ENCODE measurements around the gene CHST8.

The CHST8 gene

GRCh38 chr19:33799476-33799875, 177.7 kb downstream of the CHST8 start:
- no peak for DNase-seq

- DNase-seq: no peak
Observed at GRCh38 chr19:33800012-33800680, 178.4 kb downstream of the CHST8 start.

- DNase-seq: no peak
Observed at GRCh38 chr19:33801411-33801810, 179.7 kb downstream of the CHST8 start.

- DNase-seq: no peak
Observed at GRCh38 chr19:33802001-33802400, 180.2 kb downstream of the CHST8 start.

GRCh38 chr19:33802801-33803200, 181.0 kb downstream of the CHST8 start:
- DNase-seq: no peak

- no peak for DNase-seq
Observed at GRCh38 chr19:33803383-33803782, 181.6 kb downstream of the CHST8 start.

- DNase-seq: no peak
Observed at GRCh38 chr19:33804021-33804799, 182.5 kb downstream of the CHST8 start.

GRCh38 chr19:33805313-33805712, 183.6 kb downstream of the CHST8 start:
- no peak for DNase-seq

- no peak for DNase-seq
Observed at GRCh38 chr19:33805840-33806433, 184.2 kb downstream of the CHST8 start.

GRCh38 chr19:33806434-33806881, 184.7 kb downstream of the CHST8 start:
- no peak for DNase-seq

GRCh38 chr19:33808399-33808798, 186.6 kb downstream of the CHST8 start:
- DNase-seq: no peak

GRCh38 chr19:33809960-33810359, 188.2 kb downstream of the CHST8 start:
- no peak for DNase-seq

GRCh38 chr19:33810821-33811220, 189.1 kb downstream of the CHST8 start:
- DNase-seq: no peak

GRCh38 chr19:33811246-33811645, 189.5 kb downstream of the CHST8 start:
- DNase-seq: no peak

GRCh38 chr19:33811736-33812387, 190.1 kb downstream of the CHST8 start:
- DNase-seq: no peak

- no peak for DNase-seq
Observed at GRCh38 chr19:33812388-33813330, 190.9 kb downstream of the CHST8 start.

- DNase-seq: no peak
Observed at GRCh38 chr19:33813391-33814101, 191.8 kb downstream of the CHST8 start.

- DNase-seq: no peak
Observed at GRCh38 chr19:33814181-33815165, 192.7 kb downstream of the CHST8 start.

GRCh38 chr19:33815380-33816340, 193.9 kb downstream of the CHST8 start:
- DNase-seq: no peak
